H9 (cell line): Measurements from ENCODE around the gene SASS6. TPM values are rescaled to one million over a fixed set of nuclear protein-coding genes. Genes with fewer than 3 reads are reported as not detected.
A peak's percentile ranks its signal among the peaks of the same experiment; 100 is the strongest.

Source experiments
- DNase-seq: peaks from one replicate; pipeline ENCODE4 v3.0.0-alpha.2; 2017
- H2AFZ ChIP-seq: one replicate; pipeline ENCODE4 v1.6.1; 2013; ENCODE audit warnings: mild to moderate bottlenecking, low read length, control low read depth, moderate library complexity
- H2AK5ac ChIP-seq: 2 replicates; pipeline ENCODE4 v1.6.1; 2013; ENCODE audit warnings: low read length, control low read depth, mixed read lengths; ENCODE audit not compliant: insufficient read length
- H2BK120ac ChIP-seq: one replicate; pipeline ENCODE4 v1.6.1; 2013; ENCODE audit warnings: low read depth, mild to moderate bottlenecking, low read length, control low read depth, inconsistent platforms; ENCODE audit not compliant: poor library complexity, severe bottlenecking
- H2BK12ac ChIP-seq: 2 replicates; pipeline ENCODE4 v1.6.1; 2013; ENCODE audit warnings: low read length, control low read depth, mixed read lengths, low read depth; ENCODE audit not compliant: insufficient read length
- H2BK15ac ChIP-seq: 2 replicates; pipeline ENCODE4 v1.6.1; 2013; ENCODE audit warnings: low read depth, low read length, control low read depth
- H2BK20ac ChIP-seq: one replicate; pipeline ENCODE4 v1.6.1; 2013; ENCODE audit warnings: low read depth, mild to moderate bottlenecking, low read length, control low read depth, inconsistent platforms; ENCODE audit not compliant: poor library complexity, severe bottlenecking
- H2BK5ac ChIP-seq: 2 replicates; pipeline ENCODE4 v1.6.1; 2013; ENCODE audit warnings: low read length, control low read depth, mixed read lengths; ENCODE audit not compliant: insufficient read length
- H3K14ac ChIP-seq: 2 replicates; pipeline ENCODE4 v1.6.1; 2013; ENCODE audit warnings: low read length, control low read depth; ENCODE audit not compliant: insufficient read depth
- H3K18ac ChIP-seq: 2 replicates; pipeline ENCODE4 v1.6.1; 2013; ENCODE audit warnings: low read depth, mild to moderate bottlenecking, mixed read lengths, low read length, control low read depth; ENCODE audit not compliant: insufficient read length
- H3K23ac ChIP-seq: 2 replicates; pipeline ENCODE4 v1.6.1; 2013; ENCODE audit warnings: low read length, control low read depth, mixed read lengths, low read depth; ENCODE audit not compliant: insufficient read length
- H3K23me2 ChIP-seq: 2 replicates; pipeline ENCODE4 v1.6.1; 2013; ENCODE audit warnings: low read depth, mild to moderate bottlenecking, mixed read lengths, low read length, control low read depth; ENCODE audit not compliant: insufficient read length, poor library complexity, severe bottlenecking
- H3K27ac ChIP-seq: 2 replicates; pipeline ENCODE4 v1.5.1; 2013; ENCODE audit warnings: low read length, control low read depth, mixed read lengths, low read depth; ENCODE audit not compliant: insufficient read length
- H3K27me3 ChIP-seq: 2 replicates; pipeline ENCODE4 v1.6.1; 2013; ENCODE audit warnings: low read length, control low read depth, inconsistent platforms; ENCODE audit not compliant: insufficient read depth
- H3K4ac ChIP-seq: 2 replicates; pipeline ENCODE4 v1.6.1; 2013; ENCODE audit warnings: low read depth, mild to moderate bottlenecking, control low read depth, inconsistent platforms, low read length, moderate library complexity
- H3K4me1 ChIP-seq: 2 replicates; pipeline ENCODE4 v1.6.1; 2013; ENCODE audit warnings: low read length, control low read depth, inconsistent platforms; ENCODE audit not compliant: insufficient read depth
- H3K4me2 ChIP-seq: 2 replicates; pipeline ENCODE4 v1.6.1; 2013; ENCODE audit warnings: low read length, control low read depth, mixed read lengths; ENCODE audit not compliant: insufficient read length, insufficient read depth
- H3K56ac ChIP-seq: 2 replicates; pipeline ENCODE4 v1.6.1; 2013; ENCODE audit warnings: low read depth, mild to moderate bottlenecking, mixed read lengths, low read length, control low read depth; ENCODE audit not compliant: insufficient read length
- H3K79me1 ChIP-seq: 2 replicates; pipeline ENCODE4 v1.6.1; 2013; ENCODE audit warnings: low read depth, mild to moderate bottlenecking, moderate library complexity, low read length, control low read depth, inconsistent platforms; ENCODE audit not compliant: insufficient read depth, poor library complexity, severe bottlenecking
- H3K79me2 ChIP-seq: 2 replicates; pipeline ENCODE4 v1.6.1; 2013; ENCODE audit warnings: low read length, control low read depth, inconsistent platforms; ENCODE audit not compliant: insufficient read depth
- H3K9ac ChIP-seq: 2 replicates; pipeline ENCODE4 v1.6.1; 2013; ENCODE audit warnings: low read length, control low read depth, mixed read lengths; ENCODE audit not compliant: insufficient read length; ENCODE audit errors: extremely low read depth
- H3K9me3 ChIP-seq: one replicate; pipeline ENCODE4 v1.6.1; 2013; ENCODE audit warnings: low read depth, low read length, inconsistent platforms; ENCODE audit not compliant: control insufficient read depth
- H3T11ph ChIP-seq: one replicate; pipeline ENCODE4 v1.6.1; 2013; ENCODE audit warnings: mild to moderate bottlenecking, low read length, control low read depth, inconsistent platforms
- H4K20me1 ChIP-seq: one replicate; pipeline ENCODE4 v1.6.1; 2013; ENCODE audit not compliant: control insufficient read depth, insufficient read length, insufficient read depth
- H4K5ac ChIP-seq: 2 replicates; pipeline ENCODE4 v1.6.1; 2013; ENCODE audit warnings: low read depth, mild to moderate bottlenecking, mixed read lengths, low read length, control low read depth; ENCODE audit not compliant: insufficient read length
- H4K8ac ChIP-seq: replicated peaks from 2 replicates; pipeline ENCODE4 v1.6.1; 2013; ENCODE audit warnings: low read length, control low read depth, mixed read lengths, low read depth; ENCODE audit not compliant: insufficient read length
- H4K91ac ChIP-seq: 2 replicates; pipeline ENCODE4 v1.6.1; 2013; ENCODE audit warnings: low read depth, mild to moderate bottlenecking, moderate library complexity, mixed read lengths, low read length, control low read depth; ENCODE audit not compliant: insufficient read length
- H3K27ac Mint-ChIP-seq, 3 experiments: 2 replicates in 2 of 3; 3 replicates in 1 of 3; pipeline ENCODE4 v1.8.0; 2020 to 2021; ENCODE audit warnings: mixed read lengths in 3 of 3, mild to moderate bottlenecking in 1 of 3, moderate library complexity in 1 of 3
- H3K27me3 Mint-ChIP-seq: 2 replicates; pipeline ENCODE4 v1.8.0; 2021; ENCODE audit warnings: low read depth, mild to moderate bottlenecking, moderate library complexity, mixed read lengths
- H3K36me3 Mint-ChIP-seq, 3 experiments: 2 replicates in 2 of 3; 3 replicates in 1 of 3; pipeline ENCODE4 v1.8.0; 2020 to 2021; ENCODE audit warnings: low read depth in 3 of 3, mixed read lengths in 3 of 3; ENCODE audit not compliant: insufficient read depth in 1 of 3
- H3K4me1 Mint-ChIP-seq, 2 experiments: 2 replicates each; pipeline ENCODE4 v1.8.0; 2020; ENCODE audit warnings: mixed read lengths in 2 of 2
- H3K4me3 Mint-ChIP-seq, 2 experiments: 2 replicates in 1 of 2; 3 replicates in 1 of 2; pipeline ENCODE4 v1.8.0; 2020 to 2021; ENCODE audit warnings: mild to moderate bottlenecking in 2 of 2, mixed read lengths in 2 of 2, moderate library complexity in 1 of 2
- H3K9me3 Mint-ChIP-seq, 2 experiments: 2 replicates in 1 of 2; 3 replicates in 1 of 2; pipeline ENCODE4 v1.8.0; 2020; ENCODE audit warnings: mild to moderate bottlenecking in 2 of 2, mixed read lengths in 2 of 2, moderate library complexity in 1 of 2
- WGBS: extraction: QIAGEN DNeasy Blood & Tissue Kit; methylation state at CpG from one replicate; pipeline ENCODE4 v1.1.7; 2013; ENCODE audit warnings: missing lambda C conversion rate, low lambda C conversion rate, mixed read lengths; ENCODE audit not compliant: insufficient read length; ENCODE audit errors: extremely low coverage; 5-methylcytosine and 5-hydroxymethylcytosine counted together
- total RNA-seq: library from RNA; stranded (reverse); gene quantifications from 2 replicates; pipeline ENCODE4 v1.2.1, GENCODE V29; 2021
- TF ChIP-seq, protein P1 (sequence below): fragments of 200-600 bp; sonication (generic); conservative IDR thresholded peaks from 3 replicates; pipeline ENCODE4 v1.8.0; 2021; ENCODE audit warnings: antibody characterized with exemption, mild to moderate bottlenecking

Gene SASS6
- total RNA-seq, 1 experiment from 2014 or later = 15.2 TPM

DNA sequence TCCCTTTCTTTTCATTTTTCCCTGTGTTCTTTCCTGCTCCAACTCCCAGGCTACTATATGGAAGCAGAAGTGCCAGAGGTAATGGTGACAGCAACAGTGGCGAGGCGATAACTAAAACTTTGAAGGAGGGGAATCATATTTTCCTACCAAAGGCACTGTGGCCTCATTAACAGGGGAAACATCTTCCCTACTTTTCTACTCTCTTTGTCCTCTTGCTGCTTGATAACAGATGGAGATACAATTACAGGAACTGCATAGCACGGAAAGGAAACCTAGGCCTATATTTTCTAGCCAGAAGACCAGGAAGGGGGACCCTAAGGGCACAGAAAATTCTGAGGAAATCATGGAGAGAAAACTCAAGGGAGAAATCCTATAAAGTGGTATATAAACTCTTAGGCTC, 42.3 kb downstream of the SASS6 start:
- Histone ChIP-seq H2AK5ac (no peak overlapping the region), H3K23ac (no peak overlapping the region), H3K18ac (no peak overlapping the region), H4K91ac (no peak overlapping the region), H2AFZ (no peak overlapping the region), H4K5ac (no peak overlapping the region), H3K23me2 (no peaks in the 10 kb centered on the region), H4K20me1 (no peaks in the 10 kb centered on the region), H3K14ac (no peak overlapping the region), H2BK5ac (no peak overlapping the region), H2BK12ac (no peak overlapping the region), H3K79me1 (no peaks in the 10 kb centered on the region), H3K79me2 (no peaks in the 10 kb centered on the region), H2BK15ac (no peak overlapping the region), H3K9ac (no peak overlapping the region), H3K27me3 (no peaks in the 10 kb centered on the region), H2BK120ac (no peak overlapping the region), H3K4me2 (no peak overlapping the region), H3K9me3 (no peaks in the 10 kb centered on the region), H3K56ac (no peak overlapping the region), H3K27ac (no peak overlapping the region), H4K8ac (no peak overlapping the region), H3K4ac (no peak overlapping the region), H3K4me1 (no peaks in the 10 kb centered on the region), H3T11ph (no peak overlapping the region), H2BK20ac (no peak overlapping the region)
- peak overlapping the region in 1 of 3 experiments; percentile 69; a peak in 1 of 7 replicates for H3K27ac Mint-ChIP-seq
- TF ChIP-seq, protein P1, sequence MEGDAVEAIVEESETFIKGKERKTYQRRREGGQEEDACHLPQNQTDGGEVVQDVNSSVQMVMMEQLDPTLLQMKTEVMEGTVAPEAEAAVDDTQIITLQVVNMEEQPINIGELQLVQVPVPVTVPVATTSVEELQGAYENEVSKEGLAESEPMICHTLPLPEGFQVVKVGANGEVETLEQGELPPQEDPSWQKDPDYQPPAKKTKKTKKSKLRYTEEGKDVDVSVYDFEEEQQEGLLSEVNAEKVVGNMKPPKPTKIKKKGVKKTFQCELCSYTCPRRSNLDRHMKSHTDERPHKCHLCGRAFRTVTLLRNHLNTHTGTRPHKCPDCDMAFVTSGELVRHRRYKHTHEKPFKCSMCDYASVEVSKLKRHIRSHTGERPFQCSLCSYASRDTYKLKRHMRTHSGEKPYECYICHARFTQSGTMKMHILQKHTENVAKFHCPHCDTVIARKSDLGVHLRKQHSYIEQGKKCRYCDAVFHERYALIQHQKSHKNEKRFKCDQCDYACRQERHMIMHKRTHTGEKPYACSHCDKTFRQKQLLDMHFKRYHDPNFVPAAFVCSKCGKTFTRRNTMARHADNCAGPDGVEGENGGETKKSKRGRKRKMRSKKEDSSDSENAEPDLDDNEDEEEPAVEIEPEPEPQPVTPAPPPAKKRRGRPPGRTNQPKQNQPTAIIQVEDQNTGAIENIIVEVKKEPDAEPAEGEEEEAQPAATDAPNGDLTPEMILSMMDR = no peak
- peaks cover 7 to 49% (median 44%) of the 10 kb centered on the region in 3 experiments; a peak in 6 of 7 replicates for H3K36me3 Mint-ChIP-seq
- DNase-seq = no peak
- no peaks in the 10 kb centered on the region for H3K4me1 Mint-ChIP-seq
- no peaks in the 10 kb centered on the region for H3K9me3 Mint-ChIP-seq
- no peak overlapping the region for H3K4me3 Mint-ChIP-seq
- H3K27me3 Mint-ChIP-seq = no peaks in the 10 kb centered on the region
- WGBS = no CpG with 5 or more reads among the region's 3 CpGs
